GM12891 (cell line): ENCODE data around the gene WDR45.

Source experiments
- DNase-seq: peaks from one replicate; pipeline ENCODE4 v3.0.0; 2011; ENCODE audit warnings: low spot score; ENCODE audit not compliant: insufficient read length
- FAIRE-seq: peaks from 2 replicates; lab custom pipeline; 2011; peaks lifted over from hg19 to GRCh38; lab: Jason Lieb, UNC
- PAX5 ChIP-seq: IDR thresholded peaks from 2 replicates; pipeline ENCODE4 v1.6.1; 2011; ENCODE audit warnings: low read length, moderate library complexity, mild to moderate bottlenecking; ENCODE audit not compliant: insufficient read depth, severe bottlenecking
- POLR2A ChIP-seq: IDR thresholded peaks from 2 replicates; pipeline ENCODE4 v1.6.1; 2011; ENCODE audit warnings: low read depth, low read length, control low read depth
- POLR2AphosphoS5 ChIP-seq: IDR thresholded peaks from 2 replicates; pipeline ENCODE4 v1.6.1; 2011; ENCODE audit warnings: low read depth, low read length, control low read depth
- POU2F2 ChIP-seq: IDR thresholded peaks from 2 replicates; pipeline ENCODE4 v1.6.1; 2011; ENCODE audit warnings: low read depth, mild to moderate bottlenecking, control low read depth, low read length, moderate library complexity
- SPI1 ChIP-seq: IDR thresholded peaks from 2 replicates; pipeline ENCODE4 v1.6.1; 2011; ENCODE audit warnings: low read depth, low read length, control low read depth
- TAF1 ChIP-seq: IDR thresholded peaks from 2 replicates; pipeline ENCODE4 v1.6.1; 2011; ENCODE audit warnings: low read depth, low read length, control low read depth

The WDR45 gene

DNA sequence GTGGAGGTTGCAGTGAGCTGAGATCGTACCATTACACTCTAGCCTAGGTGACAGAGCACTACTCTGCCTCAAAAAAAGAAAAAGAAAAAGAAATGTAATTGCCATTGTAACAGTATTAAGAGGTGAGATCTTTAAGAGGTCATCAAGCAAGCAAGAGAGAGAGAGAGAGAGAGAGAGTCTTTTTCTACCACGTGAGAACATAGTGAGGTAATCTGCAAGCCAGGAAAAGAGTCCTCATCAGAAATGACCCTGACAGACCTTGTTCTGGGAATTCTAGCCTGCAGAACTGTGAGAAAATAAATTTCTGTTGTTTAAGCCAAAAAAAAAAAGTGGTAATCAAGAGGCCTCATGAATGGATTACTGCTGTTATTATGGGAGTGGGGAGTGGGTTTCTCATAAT lies 29.0 kb upstream of the WDR45 start:
- no peak for TF ChIP-seq SPI1
- TF ChIP-seq TAF1: no peak
- no peak for TF ChIP-seq POLR2A
- no peak for TF ChIP-seq PAX5
- TF ChIP-seq POU2F2: no peak
- TF ChIP-seq POLR2AphosphoS5: no peak
- DNase-seq: no peak
- FAIRE-seq: no peak

DNA sequence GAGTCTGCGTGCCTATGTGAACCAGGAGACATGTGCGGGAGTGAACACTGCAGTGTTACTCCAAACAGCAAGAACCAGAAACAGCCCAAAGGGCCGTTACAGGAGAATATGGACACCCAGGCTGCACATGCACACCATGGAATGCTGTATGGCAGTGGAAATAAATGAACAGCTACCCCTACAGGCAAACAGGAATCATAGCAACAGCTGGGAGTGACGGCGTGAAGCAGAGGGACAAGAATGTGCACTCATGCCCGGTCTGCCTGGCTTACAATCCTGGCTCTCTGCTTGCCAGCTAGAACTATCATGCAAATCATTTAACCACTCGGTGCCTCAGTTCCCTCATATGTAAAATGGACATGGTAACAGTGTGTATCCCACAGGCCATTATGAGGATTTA lies 27.2 kb upstream of the WDR45 start:
- DNase-seq (no peak), FAIRE-seq (peak; percentile 80)
- TF ChIP-seq POLR2A: no peak
- no peak for TF ChIP-seq TAF1
- no peak for TF ChIP-seq PAX5
- TF ChIP-seq SPI1: no peak
- no peak for TF ChIP-seq POU2F2
- no peak for TF ChIP-seq POLR2AphosphoS5

DNA sequence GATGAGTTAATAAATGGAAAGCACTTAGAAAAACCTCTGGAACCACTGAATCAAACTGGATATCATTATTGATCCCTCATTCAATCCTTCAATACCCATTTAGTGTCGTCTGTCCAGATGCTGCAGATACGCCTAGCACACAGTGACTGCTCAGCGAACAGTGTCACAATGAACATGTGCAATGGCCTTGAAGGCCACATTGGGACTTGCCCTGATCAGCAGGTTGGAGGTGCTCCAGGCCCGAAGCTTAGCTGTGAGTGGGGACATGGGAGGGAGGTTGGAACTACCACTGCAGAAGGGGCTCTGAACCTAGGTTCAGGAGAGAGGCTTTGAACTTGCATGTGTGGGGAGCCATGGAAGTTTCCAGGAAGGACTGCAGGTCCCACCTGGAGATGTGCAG lies 26.6 kb upstream of the WDR45 start:
- FAIRE-seq (no peak), DNase-seq (no peak)
- no peak for TF ChIP-seq SPI1
- no peak for TF ChIP-seq PAX5

DNA sequence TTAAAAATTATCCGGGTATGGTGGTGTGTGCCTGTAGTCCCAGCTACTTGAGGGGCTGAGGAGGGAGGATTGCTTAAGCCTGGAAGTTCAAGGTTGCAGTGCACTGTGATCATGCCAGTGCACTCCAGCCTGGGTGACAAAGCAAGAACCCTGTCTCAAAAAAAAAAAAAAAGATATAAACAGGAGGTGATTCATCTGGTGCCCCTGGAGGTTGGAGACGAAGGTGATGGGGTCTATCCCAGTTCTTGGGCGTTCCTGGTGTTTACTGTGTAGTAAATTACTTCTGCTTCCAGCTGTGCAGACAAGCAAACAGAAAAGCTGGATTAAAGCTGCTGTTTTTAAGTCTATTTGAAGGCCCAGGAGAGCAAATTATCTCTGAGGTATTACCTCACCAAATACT lies 23.9 kb upstream of the WDR45 start:
- TF ChIP-seq POLR2A (no peak), POU2F2 (no peak), SPI1 (no peak), POLR2AphosphoS5 (no peak), TAF1 (no peak), PAX5 (no peak)
- FAIRE-seq (no peak), DNase-seq (no peak)

DNA sequence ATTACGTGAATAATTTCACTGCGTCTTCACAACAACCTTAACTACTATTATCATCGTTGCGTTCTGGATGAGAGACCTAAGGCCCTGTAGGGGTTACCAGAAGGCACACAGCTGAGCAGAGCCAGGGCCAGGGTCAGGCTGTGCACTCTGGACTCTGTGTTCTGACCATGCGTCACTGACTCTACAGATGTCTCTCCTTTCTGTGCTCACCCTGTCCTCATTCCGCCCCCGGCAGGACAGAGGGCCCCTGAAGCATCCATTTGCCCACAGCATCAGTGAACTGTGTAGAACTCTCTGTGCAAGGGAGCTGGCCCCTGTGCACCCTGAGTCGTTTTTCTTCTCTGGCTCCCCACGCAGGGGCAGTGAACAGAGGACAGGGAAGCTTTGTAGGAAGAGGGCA lies 22.5 kb upstream of the WDR45 start:
- no peak for TF ChIP-seq SPI1
- no peak for TF ChIP-seq POLR2A
- TF ChIP-seq TAF1: no peak
- TF ChIP-seq PAX5: no peak
- no peak for TF ChIP-seq POLR2AphosphoS5
- no peak for TF ChIP-seq POU2F2
- FAIRE-seq (no peak), DNase-seq (no peak)

DNA sequence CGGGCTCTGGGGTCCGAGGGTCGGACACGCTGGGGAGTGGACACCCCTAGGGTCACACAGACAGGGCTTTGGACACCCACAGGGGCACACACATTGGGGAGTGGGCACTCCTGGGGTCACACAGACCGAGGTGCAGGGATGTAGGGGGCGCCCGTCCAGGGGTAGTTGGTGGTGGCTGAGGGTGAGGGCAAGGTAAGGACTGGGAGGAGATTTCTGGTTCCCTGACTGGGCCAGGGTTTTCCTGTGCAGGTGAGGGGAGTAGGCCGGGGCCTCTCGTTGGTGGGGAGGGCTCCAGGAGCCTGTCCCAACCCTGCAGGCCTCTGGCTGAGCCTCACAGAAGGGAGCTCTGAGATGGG lies 21.9 kb upstream of the WDR45 start:
- TF ChIP-seq PAX5: no peak
- no peak for TF ChIP-seq SPI1
- TF ChIP-seq POU2F2: no peak
- TF ChIP-seq POLR2A: no peak
- no peak for TF ChIP-seq POLR2AphosphoS5
- no peak for TF ChIP-seq TAF1
- FAIRE-seq (no peak), DNase-seq (no peak)

DNA sequence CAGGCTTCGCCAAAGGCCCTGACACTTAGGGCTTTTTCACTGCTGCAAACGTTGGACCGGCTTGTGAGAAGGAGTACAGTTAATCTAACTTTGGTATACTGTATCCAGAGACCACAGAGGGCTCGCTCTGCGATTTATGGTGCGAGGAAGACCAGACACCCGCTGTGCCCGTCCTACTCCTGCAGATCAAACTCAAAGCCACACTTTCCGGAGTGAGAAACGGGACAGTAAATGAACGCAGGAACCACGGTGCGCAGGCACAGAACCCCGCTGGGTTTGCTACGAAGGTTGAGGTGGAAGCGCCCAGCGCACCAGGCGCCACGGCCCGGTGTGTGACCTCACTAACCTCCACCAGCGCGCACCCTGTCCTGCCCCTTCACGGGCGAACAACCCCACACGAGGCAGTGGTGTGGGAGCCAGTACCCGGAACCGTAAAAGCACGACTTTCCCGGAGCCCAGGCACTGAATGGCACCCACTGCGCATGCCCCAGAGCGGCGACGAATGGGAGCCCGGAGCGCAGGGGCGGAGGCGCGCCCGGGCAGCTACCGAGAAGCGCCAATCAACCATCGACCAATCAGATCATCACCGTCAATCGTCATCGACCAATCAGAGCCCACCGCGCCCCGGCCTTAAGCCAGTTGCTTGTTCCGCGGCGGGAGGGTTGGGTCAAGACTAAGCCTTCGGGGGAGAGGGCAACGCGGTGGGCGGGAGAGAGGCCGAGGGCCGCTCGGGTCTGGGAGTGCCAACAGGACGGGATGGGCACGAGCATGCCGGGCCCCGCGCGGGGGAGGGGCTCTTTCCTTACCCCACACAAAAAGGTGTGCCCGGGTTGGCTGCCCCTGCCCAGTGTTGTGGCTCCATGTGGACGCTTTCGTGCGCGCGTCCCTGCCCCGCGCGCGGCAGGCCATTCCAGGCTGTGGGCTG lies 21.3 kb upstream of the WDR45 start:
- DNase-seq (peak; percentile 91), FAIRE-seq (peak; percentile 97)
- TF ChIP-seq POLR2A: peak; percentile 71
- TF ChIP-seq PAX5: no peak
- 0 out of 2 replicates have a peak, but pooled peaks have one; percentile 39 for TF ChIP-seq TAF1
- TF ChIP-seq POLR2AphosphoS5: peak; percentile 50; the same call in 1 of the 2 replicates

DNA sequence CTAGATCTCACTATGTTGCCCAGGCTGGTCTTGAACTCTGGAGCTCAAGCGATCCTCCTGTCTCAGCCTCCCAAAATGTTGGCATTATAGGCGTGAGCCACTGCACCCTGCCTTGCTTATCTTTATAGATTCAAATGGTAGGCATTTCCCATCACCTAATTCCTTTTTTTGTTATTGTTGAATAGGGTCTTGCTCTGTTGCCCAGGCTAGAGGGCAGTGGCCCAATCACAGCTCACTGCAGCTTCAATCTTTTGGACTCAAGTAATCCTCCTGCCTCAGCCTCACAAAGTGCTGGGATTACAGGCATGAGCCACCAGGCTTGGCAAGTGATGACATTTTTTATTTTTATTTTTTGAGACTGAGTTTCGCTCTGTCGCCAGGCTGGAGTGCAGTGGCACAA lies 16.7 kb upstream of the WDR45 start:
- no peak for DNase-seq
- TF ChIP-seq POLR2A (no peak), TAF1 (no peak), POU2F2 (no peak), SPI1 (no peak), PAX5 (no peak), POLR2AphosphoS5 (no peak)
- FAIRE-seq: no peak

DNA sequence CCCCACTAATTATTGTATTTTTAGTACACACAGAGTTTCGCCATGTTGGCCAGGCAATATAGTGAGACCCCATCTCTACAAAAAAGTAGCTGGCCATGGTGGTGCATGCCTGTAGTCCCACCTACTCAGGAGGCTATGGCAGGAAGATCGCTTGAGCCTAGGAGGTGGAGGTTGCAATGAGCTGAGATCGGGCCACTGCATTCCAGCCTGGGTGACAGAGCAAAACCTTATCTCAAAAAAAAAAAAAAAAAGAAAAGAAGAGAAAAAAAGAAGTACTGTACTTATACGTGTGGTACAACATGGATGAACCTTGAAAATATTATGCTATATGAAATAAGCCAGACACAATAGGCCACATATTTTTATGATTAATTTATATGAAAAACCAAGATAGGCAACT lies 9.9 kb upstream of the WDR45 start:
- DNase-seq (no peak), FAIRE-seq (no peak)

DNA sequence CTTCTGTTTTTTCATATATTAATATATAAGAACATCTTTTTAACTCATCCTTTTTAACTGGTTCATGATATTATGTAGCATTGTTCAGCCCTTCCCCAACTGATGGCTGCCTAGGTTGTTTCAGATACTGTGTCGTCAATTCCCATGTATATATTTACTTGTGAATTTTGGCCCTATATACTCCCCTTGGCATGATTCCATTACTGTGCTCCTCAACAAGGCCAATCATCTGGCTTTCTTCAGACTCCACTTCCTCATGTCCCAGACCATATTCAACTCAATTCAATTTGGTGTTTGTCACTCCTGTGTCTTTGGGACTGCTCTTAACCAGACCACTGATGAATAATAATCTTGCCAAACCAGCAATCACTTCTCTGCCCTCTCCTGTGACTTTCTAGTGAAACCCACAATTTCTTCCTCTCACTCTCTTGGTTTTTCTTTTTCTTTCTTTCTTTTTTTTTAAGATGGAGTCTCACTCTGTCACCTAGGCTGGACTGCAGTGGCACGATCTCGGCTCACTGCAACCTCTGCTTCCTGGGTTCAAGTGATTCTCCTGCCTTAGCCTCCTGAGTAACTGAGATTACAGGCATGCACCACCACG lies 2.7 kb upstream of the WDR45 start:
- no peak for DNase-seq
- no peak for TF ChIP-seq POLR2AphosphoS5
- TF ChIP-seq POLR2A: no peak
- TF ChIP-seq POU2F2: no peak
- TF ChIP-seq SPI1: no peak
- TF ChIP-seq TAF1: no peak
- no peak for TF ChIP-seq PAX5
- no peak for FAIRE-seq

More for the DNA sequence above, 9.9 kb upstream of the WDR45 start:
- TF ChIP-seq SPI1 (no peak), TAF1 (no peak), POU2F2 (no peak), PAX5 (no peak), POLR2AphosphoS5 (no peak), POLR2A (no peak)
